ENCODE data around the gene DALRD3. TPM values are rescaled to one million over a fixed set of nuclear protein-coding genes. Genes with fewer than 3 reads are reported as not detected.
A peak's percentile ranks its signal among the peaks of the same experiment; 100 is the strongest.

Gene DALRD3
- polyA plus RNA-seq (ENCODE audit: insufficient read length in 10 of 10): 10 to 100 TPM; 24.6 to 35.1 (median 29.1) TPM
- long read RNA-seq, donor 1, partial matches to known transcripts: 0 of 3 reads
- long read RNA-seq, donor 1, other reads (novel, unspliced or antisense): 0 of 3 reads
- long read RNA-seq, donor 2, partial matches to known transcripts: 115 of 118 reads
- long read RNA-seq, donor 2, other reads (novel, unspliced or antisense): 0 of 118 reads
- long read RNA-seq, donor 3: 0 reads
- long read RNA-seq, donor 4, partial matches to known transcripts: 0 of 1 reads
- long read RNA-seq, donor 4, other reads (novel, unspliced or antisense): 0 of 1 reads
- long read RNA-seq, donor 5, partial matches to known transcripts: 215 of 219 reads
- long read RNA-seq, donor 5, other reads (novel, unspliced or antisense): 0 of 219 reads
- long read RNA-seq, donor 6, partial matches to known transcripts: 0 of 3 reads
- long read RNA-seq, donor 6, other reads (novel, unspliced or antisense): 0 of 3 reads
- long read RNA-seq, donor 7, partial matches to known transcripts: 34 of 122 reads
- long read RNA-seq, donor 7, other reads (novel, unspliced or antisense): 86 of 122 reads
- long read RNA-seq, donor 8, partial matches to known transcripts: 0 of 6 reads
- long read RNA-seq, donor 8, other reads (novel, unspliced or antisense): 0 of 6 reads
- long read RNA-seq, donor 9, partial matches to known transcripts: 0 of 1 reads
- long read RNA-seq, donor 9, other reads (novel, unspliced or antisense): 0 of 1 reads

DNA sequence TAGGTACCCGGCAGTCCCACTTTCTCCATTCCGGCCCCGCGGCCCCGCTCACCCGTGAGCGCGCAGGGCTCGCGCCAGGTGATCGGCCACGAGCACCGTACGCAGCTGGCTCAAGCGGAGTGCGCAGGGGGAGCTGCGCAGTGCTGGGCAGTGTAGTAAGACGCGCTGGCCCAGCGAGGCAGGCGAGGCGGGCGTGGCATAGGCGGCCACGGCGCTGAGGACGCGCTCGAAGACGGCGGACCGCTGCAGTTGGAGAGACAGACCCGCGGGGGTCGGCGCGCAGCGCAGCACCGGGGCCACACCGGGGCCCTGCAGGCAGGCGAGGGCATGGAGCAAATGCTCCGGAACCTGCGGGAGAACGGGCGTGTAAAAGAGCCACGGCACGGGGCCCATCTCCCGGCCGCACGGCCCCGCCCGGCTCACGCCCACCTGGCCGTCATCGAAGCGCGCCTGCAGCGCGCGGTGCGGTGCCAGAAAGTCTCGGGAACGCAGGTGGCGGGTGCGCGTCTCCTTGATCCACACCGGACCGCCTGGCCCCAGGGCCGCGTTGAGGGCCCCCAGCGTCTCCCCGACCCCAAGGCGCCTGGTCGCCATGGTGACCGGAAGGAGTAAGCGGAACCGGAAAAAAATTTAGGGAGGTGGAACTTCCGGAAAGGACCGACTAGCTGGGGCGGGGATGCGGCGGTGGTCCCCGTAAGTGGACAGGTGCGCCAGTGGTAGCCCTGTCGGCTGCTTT lies at the start of gene DALRD3:
TSS of gene DALRD3 (minus strand) at position 610 of the 736 bp plus-strand sequence. CDS start at position 594, 16 bp downstream.
- peak; percentile 52 to 93 (median 78) for DNase-seq

DNA sequence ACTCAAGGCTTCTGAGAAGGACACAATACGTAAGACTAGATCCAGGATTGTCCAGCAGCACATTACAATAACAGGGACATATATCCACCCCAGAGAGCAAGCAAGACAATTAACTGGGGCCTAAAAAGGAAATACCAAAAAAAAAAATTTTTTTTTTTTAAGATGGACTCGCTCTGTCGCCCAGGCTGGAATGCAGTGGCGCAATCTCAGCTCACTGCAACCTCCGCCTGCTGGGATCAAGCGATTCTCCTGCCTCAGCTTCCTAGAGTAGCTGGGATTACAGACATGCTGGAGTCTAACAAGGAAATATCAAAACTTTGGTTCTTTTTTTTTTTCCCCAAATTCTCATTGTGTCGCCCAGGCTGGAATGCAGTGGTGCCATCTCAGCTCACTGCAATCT lies 39.6 kb upstream of the DALRD3 start:
- no peak for DNase-seq

DNA sequence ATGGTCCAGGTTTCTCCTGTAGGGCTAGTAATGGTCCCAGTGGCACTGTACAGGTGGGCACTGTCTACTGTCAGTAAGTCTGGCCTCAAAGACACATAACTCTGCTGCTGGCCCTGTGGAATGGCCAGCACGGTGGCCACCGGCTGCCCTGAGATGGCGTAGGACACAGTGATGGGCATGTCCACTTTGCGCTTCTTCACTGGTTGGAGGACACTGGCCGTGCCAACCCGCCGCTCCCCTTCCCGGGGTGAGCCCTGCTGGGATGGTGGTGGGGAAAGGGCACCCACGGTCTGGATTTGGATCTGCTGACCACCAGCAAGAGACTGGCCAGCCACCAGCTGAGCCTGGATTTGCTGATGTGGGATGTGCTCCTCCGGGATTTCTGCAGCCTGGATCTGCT lies 38.9 kb upstream of the DALRD3 start:
- DNase-seq: no peak

DNA sequence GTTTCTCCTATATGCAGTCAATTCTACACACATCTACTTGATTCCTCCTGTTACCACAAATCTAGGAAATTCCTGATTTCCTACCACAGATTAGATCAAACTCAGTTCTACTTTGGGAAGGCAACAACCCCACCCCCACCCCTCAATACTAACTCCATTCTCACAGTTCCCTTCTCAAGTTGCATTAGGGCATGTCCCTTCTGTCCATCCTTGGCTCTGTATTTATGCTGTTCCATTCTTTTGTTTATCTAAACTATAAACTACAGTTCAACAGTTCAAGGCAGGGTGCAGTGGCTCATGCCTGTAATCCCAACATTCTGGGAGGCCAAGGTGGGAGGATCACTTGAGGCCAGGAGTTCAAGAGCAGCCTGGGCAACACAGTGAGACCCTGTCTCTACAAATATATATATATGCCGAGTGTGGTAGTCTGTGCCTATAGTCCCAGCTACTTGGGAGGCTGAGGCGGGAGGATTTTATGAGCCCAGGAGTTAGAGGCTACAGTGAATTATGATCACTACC lies 36.0 kb upstream of the DALRD3 start:
- no peak for DNase-seq

- no peak for DNase-seq
Measured at GRCh38 chr3:49053543-49053942, 35.2 kb upstream of the DALRD3 start.

DNA sequence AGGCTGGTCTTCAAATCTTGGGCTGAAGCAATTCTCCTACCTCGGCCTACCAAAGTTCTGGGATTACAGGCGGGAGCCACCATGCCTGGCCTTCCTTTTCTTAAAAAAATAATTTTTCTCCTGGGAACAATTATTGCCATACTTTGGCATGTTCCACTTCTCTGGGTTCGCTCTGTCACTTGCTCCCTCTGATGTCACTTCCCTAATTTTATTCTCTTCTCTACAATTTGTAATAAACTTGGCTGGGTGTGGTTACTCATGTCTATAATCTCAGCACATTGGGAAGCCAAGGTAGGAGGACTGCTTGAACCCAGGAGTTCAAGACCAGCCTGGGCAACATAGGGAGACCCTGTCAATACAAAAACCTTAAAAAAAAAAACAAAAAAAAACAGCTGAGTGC lies 16.9 kb upstream of the DALRD3 start:
- no peak for DNase-seq

DNA sequence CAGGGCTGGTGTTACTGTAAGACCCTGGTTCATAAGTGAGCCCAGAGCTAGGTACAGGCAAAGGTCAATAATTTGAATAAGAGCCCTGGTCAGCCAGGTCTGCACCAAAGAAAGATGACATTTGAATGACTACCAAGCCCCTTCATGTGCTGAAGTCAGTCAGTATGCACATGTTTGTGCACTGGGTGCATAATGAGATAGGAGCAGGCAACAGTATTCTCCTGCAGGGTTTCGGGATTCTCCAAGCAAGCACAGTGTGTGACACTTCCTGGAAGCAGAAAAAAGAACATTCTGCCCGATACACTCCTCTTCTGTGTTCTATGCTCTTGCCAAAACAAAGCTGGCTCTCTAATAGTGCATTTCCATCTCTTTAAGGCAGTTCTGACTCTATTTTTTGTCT lies 16.3 kb upstream of the DALRD3 start:
- DNase-seq: no peak

DNA sequence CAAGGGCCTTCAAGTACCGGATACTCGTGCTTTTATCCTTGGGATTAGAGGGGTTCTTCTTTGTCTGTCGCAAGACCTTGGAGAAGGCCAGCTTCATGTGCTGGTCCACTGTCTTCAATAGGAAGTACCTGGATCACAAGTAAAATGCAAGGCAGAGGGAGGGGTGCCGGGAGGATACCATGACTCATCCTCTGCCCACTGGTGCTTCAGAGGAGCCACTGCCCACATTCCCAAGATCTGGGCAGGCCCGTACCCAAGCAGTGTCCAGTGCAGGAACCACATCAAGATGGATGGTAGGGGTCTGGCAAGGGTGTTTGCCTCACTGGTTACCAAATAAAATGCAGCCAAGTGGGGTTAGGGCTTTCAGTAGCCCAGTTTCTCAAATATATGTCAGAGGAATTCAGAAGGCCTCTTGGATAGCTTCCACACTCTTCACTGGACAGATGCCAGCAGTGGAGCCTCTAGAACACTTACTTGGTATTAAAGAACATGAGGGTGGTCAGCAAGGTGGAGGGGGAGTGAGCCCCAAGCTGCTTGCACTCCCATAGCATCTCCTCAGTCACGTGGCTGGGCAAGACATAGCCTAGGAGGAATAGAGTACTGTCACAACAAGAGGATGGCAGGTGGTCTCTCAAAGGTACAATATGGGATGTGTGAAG lies 14.4 kb upstream of the DALRD3 start:
- no peak for DNase-seq

- DNase-seq: no peak
Measured at GRCh38 chr3:49030321-49030720, 11.9 kb upstream of the DALRD3 start.

DNA sequence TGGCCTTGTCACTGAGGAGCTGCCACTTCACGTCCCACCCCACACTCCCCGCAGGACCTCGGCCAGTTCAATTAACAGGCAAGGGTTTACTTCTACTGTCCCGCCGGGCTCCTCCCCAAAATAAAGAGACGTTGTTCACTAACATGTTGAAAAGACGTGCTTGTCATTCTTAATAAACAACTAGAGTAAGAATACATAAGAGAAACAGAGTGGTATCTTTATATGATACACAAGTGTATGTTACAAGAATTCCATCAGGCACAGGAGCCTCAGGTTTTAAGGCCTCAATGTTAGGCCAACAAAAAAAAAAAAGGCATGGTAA lies 11.1 kb upstream of the DALRD3 start:
- DNase-seq: no peak

- peak; percentile 93 to 98 (median 96) for DNase-seq
Measured at GRCh38 chr3:49028673-49029562, 10.5 kb upstream of the DALRD3 start, which contains the start of gene IMPDH2. IMPDH2 (minus strand) TSS chr3:49029398; CDS start chr3:49029350, 48 bp downstream.

DNA sequence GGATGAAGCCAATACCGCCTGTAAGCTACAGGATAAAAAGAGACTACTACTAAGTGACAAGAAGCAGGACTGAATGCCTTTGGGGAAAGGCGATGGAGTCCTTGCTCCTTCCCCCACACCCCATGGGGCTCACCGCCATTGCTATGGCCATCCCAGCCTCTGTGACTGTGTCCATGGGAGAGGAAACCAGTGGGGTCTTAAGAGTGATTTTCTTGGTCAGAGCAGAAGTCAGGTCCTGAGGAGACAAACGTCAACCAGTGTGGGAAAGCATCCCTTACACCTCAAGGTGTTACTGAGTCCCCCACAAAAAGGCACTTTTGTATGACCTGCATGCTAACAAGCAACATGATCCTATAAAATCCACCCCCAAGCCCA lies 9.9 kb upstream of the DALRD3 start:
- DNase-seq: no peak

- DNase-seq: no peak
Measured at GRCh38 chr3:49027634-49028033, 9.3 kb upstream of the DALRD3 start.

GRCh38 chr3:49026536-49026935 lies 8.2 kb upstream of the DALRD3 start:
- no peak for DNase-seq

DNA sequence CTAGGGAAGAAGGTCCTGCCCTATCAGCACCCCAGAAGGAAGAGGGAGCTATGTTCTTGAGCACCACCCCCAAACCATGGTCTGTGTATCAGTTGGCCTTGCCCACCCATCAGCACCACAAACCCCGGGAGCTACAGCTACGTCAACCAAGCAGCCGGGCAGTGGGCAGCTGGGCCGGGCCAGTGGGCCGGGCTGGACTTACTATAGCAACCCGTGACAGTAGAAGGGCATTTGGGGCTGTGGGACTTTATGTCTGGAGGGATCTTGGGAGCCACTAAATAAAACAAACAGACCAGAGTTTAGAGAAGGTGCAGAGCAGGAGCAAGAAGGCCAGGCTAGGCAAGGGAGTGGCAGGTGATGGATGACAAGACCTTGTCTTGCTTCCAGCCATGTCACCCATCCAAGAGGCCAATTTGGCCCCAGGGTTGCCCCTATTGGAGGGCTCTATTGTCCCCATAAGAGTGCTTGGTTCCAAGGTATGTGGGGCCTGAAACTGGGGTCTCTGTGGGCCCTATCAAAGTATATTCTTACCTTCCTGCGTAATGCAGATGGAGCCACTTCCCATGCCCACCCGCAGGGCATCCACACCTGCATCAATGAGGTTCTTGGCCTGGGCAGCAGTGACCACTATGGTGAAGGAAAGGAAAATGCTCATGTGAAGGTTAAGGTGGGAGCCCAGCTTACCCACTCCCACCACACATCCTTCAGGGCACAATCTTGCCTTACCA lies 7.6 kb upstream of the DALRD3 start:
- no peak for DNase-seq

- no peak for DNase-seq
Measured at GRCh38 chr3:49025005-49025792, 6.8 kb upstream of the DALRD3 start.

DNA sequence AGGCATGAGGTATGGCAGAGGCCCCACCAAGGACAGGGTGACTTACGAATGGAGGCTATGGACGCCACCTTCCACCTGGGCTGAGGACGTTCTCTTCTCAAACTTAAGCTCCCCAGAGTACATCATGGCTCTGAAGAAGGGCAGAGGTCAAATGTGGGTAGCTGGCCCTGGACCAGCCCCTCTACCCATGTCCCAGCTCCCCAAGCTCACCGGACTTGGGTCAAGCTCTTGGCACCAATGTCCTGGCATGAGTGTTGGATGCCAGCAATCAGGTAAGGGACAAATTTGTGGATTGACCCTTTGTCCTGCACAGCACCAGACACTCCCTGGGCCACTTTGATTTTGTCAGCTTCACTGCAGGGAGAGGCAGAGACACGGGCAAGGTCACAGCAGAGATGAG lies 6.1 kb upstream of the DALRD3 start:
- DNase-seq: no peak

GRCh38 chr3:49023775-49024174 lies 5.4 kb upstream of the DALRD3 start:
- DNase-seq: no peak

DNA sequence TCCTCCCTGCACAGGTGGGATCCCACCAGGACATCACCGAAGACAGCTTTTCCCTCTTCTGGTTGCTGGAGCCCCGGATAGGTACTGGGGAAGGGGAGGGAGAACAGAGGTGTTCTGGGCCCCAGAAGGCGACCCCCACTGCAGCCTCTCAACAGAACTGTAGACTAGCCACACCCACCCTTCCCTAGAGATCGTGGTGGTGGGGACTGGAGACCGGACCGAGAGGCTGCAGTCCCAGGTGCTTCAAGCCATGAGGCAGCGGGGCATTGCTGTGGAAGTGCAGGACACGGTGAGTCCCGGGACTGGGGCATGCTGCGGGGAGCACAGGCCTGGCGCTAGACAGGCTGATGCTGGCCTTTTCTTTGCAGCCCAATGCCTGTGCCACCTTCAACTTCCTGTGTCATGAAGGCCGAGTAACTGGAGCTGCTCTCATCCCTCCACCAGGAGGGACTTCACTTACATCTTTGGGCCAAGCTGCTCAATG lies 4.3 kb upstream of the DALRD3 start:
- DNase-seq: no peak
